CD4-positive, alpha-beta memory T cell (primary cell): ENCODE measurements around the gene IL20RA. TPM values are rescaled to one million over a fixed set of nuclear protein-coding genes. Genes with fewer than 3 reads are reported as not detected.

Experiments used
- CTCF ChIA-PET: fragments of 350-600 bp; sonication (Branson Sonifier 250); formaldehyde crosslinking; loops from one replicate; lab custom pipeline; 2021; ENCODE audit warnings: inconsistent platforms; ENCODE audit not compliant: partially characterized antibody; lab: Charles Lee
- POLR2A ChIA-PET: fragments of 350-600 bp; sonication (Branson Sonifier 250); formaldehyde crosslinking; loops from one replicate; lab custom pipeline; 2021; ENCODE audit not compliant: partially characterized antibody; lab: Charles Lee
- DNase-seq, 5 donors: peaks; one replicate each; pipeline versions ENCODE4 v3.0.0 to v3.0.0-alpha.2; 2020 to 2022; ENCODE audit warnings: mixed read lengths in 1 of 5
- H3K27ac ChIP-seq: one replicate; pipeline ENCODE4 v1.7.0; 2013; ENCODE audit warnings: low read depth, low read length
- H3K27me3 ChIP-seq: 2 replicates; pipeline ENCODE4 v1.7.0; 2013; ENCODE audit warnings: mild to moderate bottlenecking, low read length, moderate library complexity; ENCODE audit not compliant: insufficient read depth
- H3K36me3 ChIP-seq: 2 replicates; pipeline ENCODE4 v1.7.0; 2013; ENCODE audit warnings: mild to moderate bottlenecking, low read length, moderate library complexity; ENCODE audit not compliant: insufficient read depth
- H3K4me1 ChIP-seq: 2 replicates; pipeline ENCODE4 v1.7.0; 2013; ENCODE audit warnings: mild to moderate bottlenecking, low read length, moderate library complexity; ENCODE audit not compliant: insufficient read depth
- H3K4me3 ChIP-seq, 2 donors: one replicate each; pipeline ENCODE4 v1.7.0; 2013; ENCODE audit warnings: low read length in 2 of 2, mild to moderate bottlenecking in 1 of 2
- H3K9me3 ChIP-seq, 2 donors: one replicate each; pipeline ENCODE4 v1.7.0; 2013; ENCODE audit warnings: low read length in 2 of 2, control low read depth in 1 of 2; ENCODE audit not compliant: control insufficient read depth in 1 of 2
- H3K27ac Mint-ChIP-seq, 7 donors: one replicate each; pipeline ENCODE4 v1.8.0; 2020 to 2021; ENCODE audit warnings: mixed read lengths in 7 of 7, mild to moderate bottlenecking in 6 of 7, inconsistent platforms in 3 of 7, moderate library complexity in 3 of 7
- H3K27me3 Mint-ChIP-seq, 2 donors: one replicate each; pipeline ENCODE4 v1.8.0; 2020 to 2021; ENCODE audit warnings: mixed read lengths in 2 of 2
- H3K36me3 Mint-ChIP-seq, 2 donors: one replicate each; pipeline ENCODE4 v1.8.0; 2020 to 2021; ENCODE audit warnings: mixed read lengths in 2 of 2, inconsistent platforms in 1 of 2, mild to moderate bottlenecking in 1 of 2
- H3K4me1 Mint-ChIP-seq, 4 donors: one replicate each; pipeline ENCODE4 v1.8.0; 2020 to 2021; ENCODE audit warnings: mixed read lengths in 4 of 4, mild to moderate bottlenecking in 1 of 4
- H3K4me3 Mint-ChIP-seq, 8 donors: one replicate each; pipeline ENCODE4 v1.8.0; 2020 to 2021; ENCODE audit warnings: mixed read lengths in 8 of 8, mild to moderate bottlenecking in 7 of 8, moderate library complexity in 6 of 8, inconsistent platforms in 3 of 8
- H3K9me3 Mint-ChIP-seq, 8 donors: one replicate each; pipeline ENCODE4 v1.8.0; 2020 to 2021; ENCODE audit warnings: mixed read lengths in 8 of 8, mild to moderate bottlenecking in 5 of 8, inconsistent platforms in 3 of 8, moderate library complexity in 1 of 8
- intact Hi-C: fragments of 100-400 bp; cut with micrococcal nuclease; formaldehyde crosslinking; loops from one replicate; pipeline ENCODE4 v1.15.1; 2023
- polyA plus RNA-seq, 2 donors: library from polyadenylated mRNA; unstranded; fragments of 300-500 nt; fragmentation: Illumina TruSeq; gene quantifications; one replicate each; pipeline ENCODE4 v1.2.3, GENCODE V29; 2021
- total RNA-seq, 2 experiments: library from RNA; stranded (reverse); gene quantifications; one replicate each; pipeline ENCODE4 v1.2.3, GENCODE V29; 2021

The IL20RA gene
- total and polyA plus RNA-seq, 4 experiments from 2014 or later = not detected

GRCh38 chr6:137006056-137006455 lies 38.7 kb downstream of the IL20RA start:
- ChIA-PET POLR2A (no interaction called here), CTCF (no interaction called here)
- Mint-ChIP-seq H3K36me3 (no peaks in the 10 kb centered on the region), H3K9me3 (peaks cover 0 to 3% (median 0%) of the 10 kb centered on the region in 8 donors), H3K27ac (no peak overlapping the region), H3K4me3 (no peak overlapping the region), H3K27me3 (peaks cover 19 to 22% of the 10 kb centered on the region in 2 donors), H3K4me1 (peaks cover 0 to 4% (median 0%) of the 10 kb centered on the region in 4 donors)
- no peak overlapping the region for H3K27ac ChIP-seq
- H3K27me3 ChIP-seq = no peaks in the 10 kb centered on the region
- no peaks in the 10 kb centered on the region for H3K9me3 ChIP-seq
- no peaks in the 10 kb centered on the region for H3K36me3 ChIP-seq
- H3K4me1 ChIP-seq = no peaks in the 10 kb centered on the region
- no peak overlapping the region for H3K4me3 ChIP-seq
- intact Hi-C loops = no loop called here
- DNase-seq = no peak

GRCh38 chr6:137005073-137005472 lies 39.7 kb downstream of the IL20RA start:
- peaks cover 0 to 4% (median 0%) of the 10 kb centered on the region in 4 donors for H3K4me1 Mint-ChIP-seq
- Histone ChIP-seq H3K36me3 (no peaks in the 10 kb centered on the region), H3K4me1 (no peaks in the 10 kb centered on the region), H3K9me3 (no peaks in the 10 kb centered on the region), H3K4me3 (no peak overlapping the region), H3K27me3 (no peaks in the 10 kb centered on the region), H3K27ac (no peak overlapping the region)
- peaks cover 17 to 22% of the 10 kb centered on the region in 2 donors for H3K27me3 Mint-ChIP-seq
- ChIA-PET POLR2A (no interaction called here), CTCF (interaction anchor here (1.1 kb wide), 1 partner anchor 10 kb away, joined by 3 read pairs; no protein-coding TSS in a partner anchor)
- no peak overlapping the region for H3K27ac Mint-ChIP-seq
- intact Hi-C loops = no loop called here
- H3K9me3 Mint-ChIP-seq = peaks cover 0 to 3% (median 0%) of the 10 kb centered on the region in 8 donors
- no peaks in the 10 kb centered on the region for H3K36me3 Mint-ChIP-seq
- no peak overlapping the region for H3K4me3 Mint-ChIP-seq
- DNase-seq = no peak

- Histone ChIP-seq H3K27me3 (no peaks in the 10 kb centered on the region), H3K36me3 (no peaks in the 10 kb centered on the region), H3K27ac (no peak overlapping the region), H3K9me3 (no peaks in the 10 kb centered on the region), H3K4me3 (no peak overlapping the region), H3K4me1 (no peaks in the 10 kb centered on the region)
- H3K4me3 Mint-ChIP-seq = no peak overlapping the region
- H3K27ac Mint-ChIP-seq = no peak overlapping the region
- no peaks in the 10 kb centered on the region for H3K36me3 Mint-ChIP-seq
- intact Hi-C loops = no loop called here
- H3K27me3 Mint-ChIP-seq = peaks cover 16 to 21% of the 10 kb centered on the region in 2 donors
- peaks cover 0 to 1% (median 0%) of the 10 kb centered on the region in 8 donors for H3K9me3 Mint-ChIP-seq
- ChIA-PET CTCF (no interaction called here), POLR2A (interaction anchor here (0.8 kb wide), 1 partner anchor 868 kb away, joined by 3 read pairs; no protein-coding TSS in a partner anchor)
- DNase-seq = no peak
- H3K4me1 Mint-ChIP-seq = peaks cover 0 to 4% (median 0%) of the 10 kb centered on the region in 4 donors
Observed at GRCh38 chr6:137002505-137002904, 42.3 kb downstream of the IL20RA start.

GRCh38 chr6:137001977-137002302 lies 42.8 kb downstream of the IL20RA start:
- Mint-ChIP-seq H3K27me3 (peaks cover 13 to 19% of the 10 kb centered on the region in 2 donors), H3K4me1 (peaks cover 0 to 4% (median 0%) of the 10 kb centered on the region in 4 donors)

GRCh38 chr6:137001299-137001976 lies 43.3 kb downstream of the IL20RA start:
- Mint-ChIP-seq H3K9me3 (peaks cover 0 to 1% (median 0%) of the 10 kb centered on the region in 8 donors), H3K27me3 (peaks cover 14 to 19% of the 10 kb centered on the region in 2 donors), H3K4me1 (peaks cover 0 to 4% (median 0%) of the 10 kb centered on the region in 4 donors), H3K27ac (no peak overlapping the region), H3K36me3 (no peaks in the 10 kb centered on the region), H3K4me3 (no peak overlapping the region)
- intact Hi-C loops = no loop called here
- H3K27ac ChIP-seq = no peak overlapping the region
- no peaks in the 10 kb centered on the region for H3K4me1 ChIP-seq
- CTCF ChIA-PET = no interaction called here
- no peaks in the 10 kb centered on the region for H3K9me3 ChIP-seq
- POLR2A ChIA-PET = no interaction called here
- no peak overlapping the region for H3K4me3 ChIP-seq
- no peak for DNase-seq
- H3K27me3 ChIP-seq = no peaks in the 10 kb centered on the region
- no peaks in the 10 kb centered on the region for H3K36me3 ChIP-seq

More at GRCh38 chr6:137001977-137002302, 42.8 kb downstream of the IL20RA start:
- Histone ChIP-seq H3K27ac (no peak overlapping the region), H3K27me3 (no peaks in the 10 kb centered on the region), H3K9me3 (no peaks in the 10 kb centered on the region), H3K4me3 (no peak overlapping the region), H3K36me3 (no peaks in the 10 kb centered on the region), H3K4me1 (no peaks in the 10 kb centered on the region)
- intact Hi-C loops = no loop called here
- ChIA-PET POLR2A (no interaction called here), CTCF (no interaction called here)
- no peaks in the 10 kb centered on the region for H3K36me3 Mint-ChIP-seq
- no peak overlapping the region for H3K4me3 Mint-ChIP-seq
- H3K9me3 Mint-ChIP-seq = peaks cover 0 to 1% (median 0%) of the 10 kb centered on the region in 8 donors
- no peak overlapping the region for H3K27ac Mint-ChIP-seq
- no peak for DNase-seq

GRCh38 chr6:137000825-137001224 lies 43.9 kb downstream of the IL20RA start:
- H3K27ac ChIP-seq = no peak overlapping the region
- CTCF ChIA-PET = no interaction called here
- H3K27me3 Mint-ChIP-seq = peaks cover 17 to 19% of the 10 kb centered on the region in 2 donors

GRCh38 chr6:136995521-136995920 lies 49.2 kb downstream of the IL20RA start:
- Mint-ChIP-seq H3K4me1 (peaks cover 0 to 3% (median 3%) of the 10 kb centered on the region in 4 donors), H3K36me3 (no peaks in the 10 kb centered on the region), H3K4me3 (no peak overlapping the region), H3K9me3 (peaks cover 0 to 2% (median 0%) of the 10 kb centered on the region in 8 donors), H3K27me3 (peaks cover 29 to 43% of the 10 kb centered on the region in 2 donors), H3K27ac (no peak overlapping the region)
- ChIA-PET POLR2A (no interaction called here), CTCF (interaction anchor here (1.1 kb wide), 1 partner anchor 9 kb away, joined by 3 read pairs; no protein-coding TSS in a partner anchor)
- intact Hi-C loops = no loop called here
- Histone ChIP-seq H3K27me3 (peaks cover 9% of the 10 kb centered on the region), H3K9me3 (no peaks in the 10 kb centered on the region), H3K27ac (no peak overlapping the region), H3K36me3 (no peaks in the 10 kb centered on the region), H3K4me1 (no peaks in the 10 kb centered on the region), H3K4me3 (no peak overlapping the region)
- no peak for DNase-seq

More at GRCh38 chr6:137000825-137001224, 43.9 kb downstream of the IL20RA start:
- H3K4me3 Mint-ChIP-seq = no peak overlapping the region
- DNase-seq = no peak
- intact Hi-C loops = no loop called here
- H3K9me3 Mint-ChIP-seq = peaks cover 0 to 1% (median 0%) of the 10 kb centered on the region in 8 donors
- Histone ChIP-seq H3K27me3 (no peaks in the 10 kb centered on the region), H3K36me3 (no peaks in the 10 kb centered on the region), H3K9me3 (no peaks in the 10 kb centered on the region), H3K4me1 (no peaks in the 10 kb centered on the region), H3K4me3 (no peak overlapping the region)
- POLR2A ChIA-PET = no interaction called here
- H3K36me3 Mint-ChIP-seq = no peaks in the 10 kb centered on the region
- H3K4me1 Mint-ChIP-seq = peaks cover 0 to 4% (median 0%) of the 10 kb centered on the region in 4 donors
- no peak overlapping the region for H3K27ac Mint-ChIP-seq
